Nephron progenitor cell (in vitro differentiated cells): ENCODE measurements around the gene TLR6.

ENCODE experiments used
- DNase-seq: peaks from one replicate; pipeline ENCODE4 v3.0.0; 2021
- H3K27ac Mint-ChIP-seq: 2 replicates; pipeline ENCODE4 v1.8.0; 2021; ENCODE audit warnings: mild to moderate bottlenecking, moderate library complexity, mixed read lengths
- H3K27me3 Mint-ChIP-seq: 2 replicates; pipeline ENCODE4 v1.8.0; 2021; ENCODE audit warnings: mild to moderate bottlenecking, low read depth, mixed read lengths; ENCODE audit not compliant: poor library complexity
- H3K36me3 Mint-ChIP-seq: 2 replicates; pipeline ENCODE4 v1.8.0; 2021; ENCODE audit warnings: low read depth, mixed read lengths
- H3K4me1 Mint-ChIP-seq: 2 replicates; pipeline ENCODE4 v1.8.0; 2021; ENCODE audit warnings: mixed read lengths
- H3K4me3 Mint-ChIP-seq: 2 replicates; pipeline ENCODE4 v1.8.0; 2021; ENCODE audit warnings: mild to moderate bottlenecking, moderate library complexity, mixed read lengths
- H3K9me3 Mint-ChIP-seq: 2 replicates; pipeline ENCODE4 v1.8.0; 2021; ENCODE audit warnings: mild to moderate bottlenecking, moderate library complexity, mixed read lengths
- CTCF ChIP-seq: fragments of 200-600 bp; sonication (generic); IDR thresholded peaks from 2 replicates; pipeline ENCODE4 v1.5.0; 2021; ENCODE audit warnings: antibody characterized with exemption

The TLR6 gene

GRCh38 chr4:38865445-38865844 is 8.8 kb upstream of the TLR6 start:
- H3K27ac Mint-ChIP-seq: no peak overlapping the region
- H3K4me3 Mint-ChIP-seq: peak overlapping the region; percentile 7
- H3K4me1 Mint-ChIP-seq: peaks cover 27% of the 10 kb centered on the region
- no peaks in the 10 kb centered on the region for H3K9me3 Mint-ChIP-seq
- no peak for TF ChIP-seq CTCF
- DNase-seq: no peak
- H3K36me3 Mint-ChIP-seq: no peaks in the 10 kb centered on the region
- H3K27me3 Mint-ChIP-seq: peaks cover 10% of the 10 kb centered on the region

GRCh38 chr4:38861791-38862190 is 5.2 kb upstream of the TLR6 start:
- TF ChIP-seq CTCF: no peak
- H3K36me3 Mint-ChIP-seq: no peaks in the 10 kb centered on the region
- no peak overlapping the region for H3K4me3 Mint-ChIP-seq
- peaks cover 10% of the 10 kb centered on the region for H3K4me1 Mint-ChIP-seq
- no peak for DNase-seq
- no peaks in the 10 kb centered on the region for H3K9me3 Mint-ChIP-seq
- H3K27ac Mint-ChIP-seq: no peak overlapping the region
- peaks cover 8% of the 10 kb centered on the region for H3K27me3 Mint-ChIP-seq

- Mint-ChIP-seq H3K4me1 (peaks cover 9% of the 10 kb centered on the region), H3K36me3 (no peaks in the 10 kb centered on the region)
- peak; percentile 49 for DNase-seq
These were observed 4.3 kb upstream of the TLR6 start for GRCh38 chr4:38860788-38861424.

GRCh38 chr4:38859501-38859900 is 2.9 kb upstream of the TLR6 start:
- Mint-ChIP-seq H3K4me1 (peaks cover 9% of the 10 kb centered on the region), H3K9me3 (no peaks in the 10 kb centered on the region), H3K4me3 (no peak overlapping the region), H3K27me3 (peaks cover 7% of the 10 kb centered on the region), H3K36me3 (no peaks in the 10 kb centered on the region), H3K27ac (no peak overlapping the region)
- no peak for DNase-seq
- no peak for TF ChIP-seq CTCF

More at GRCh38 chr4:38860788-38861424, 4.3 kb upstream of the TLR6 start:
- H3K27ac Mint-ChIP-seq: no peak overlapping the region
- no peak overlapping the region for H3K4me3 Mint-ChIP-seq
- peak; percentile 72 for TF ChIP-seq CTCF
- no peaks in the 10 kb centered on the region for H3K9me3 Mint-ChIP-seq
- peaks cover 7% of the 10 kb centered on the region for H3K27me3 Mint-ChIP-seq

- no peaks in the 10 kb centered on the region for H3K36me3 Mint-ChIP-seq
- H3K4me1 Mint-ChIP-seq: peaks cover 9% of the 10 kb centered on the region
- no peak overlapping the region for H3K4me3 Mint-ChIP-seq
- no peak for TF ChIP-seq CTCF
- no peak for DNase-seq
- H3K9me3 Mint-ChIP-seq: no peaks in the 10 kb centered on the region
- no peak overlapping the region for H3K27ac Mint-ChIP-seq
- peaks cover 4% of the 10 kb centered on the region for H3K27me3 Mint-ChIP-seq
These were observed 1.4 kb upstream of the TLR6 start for GRCh38 chr4:38858097-38858420.

GRCh38 chr4:38857354-38858096 is 908 bp upstream of the TLR6 start:
- H3K27ac Mint-ChIP-seq: no peak overlapping the region
- DNase-seq: no peak
- no peaks in the 10 kb centered on the region for H3K36me3 Mint-ChIP-seq
- H3K9me3 Mint-ChIP-seq: no peaks in the 10 kb centered on the region
- no peak for TF ChIP-seq CTCF
- H3K4me3 Mint-ChIP-seq: no peak overlapping the region
- peaks cover 4% of the 10 kb centered on the region for H3K27me3 Mint-ChIP-seq
- H3K4me1 Mint-ChIP-seq: peaks cover 9% of the 10 kb centered on the region
